BE2C (cell line): ENCODE data around the gene ZCCHC8. TPM values are rescaled to one million over a fixed set of nuclear protein-coding genes. Genes with fewer than 3 reads are reported as not detected.

ENCODE experiments used
- DNase-seq: peaks from one replicate; pipeline ENCODE4 v3.0.0-alpha.2; 2020
- H3K27me3 ChIP-seq: fragments of 250-450 bp; sonication (Bioruptor Pico); 2 replicates; pipeline ENCODE4 v1.5.1; 2020; ENCODE audit warnings: mild to moderate bottlenecking
- H3K36me3 ChIP-seq: fragments of 250-450 bp; sonication (Bioruptor Pico); 2 replicates; pipeline ENCODE4 v1.5.1; 2020; ENCODE audit warnings: mild to moderate bottlenecking
- H3K4me1 ChIP-seq: fragments of 250-450 bp; sonication (Bioruptor Pico); 2 replicates; pipeline ENCODE4 v1.5.1; 2020
- H3K4me3 ChIP-seq: 2 replicates; pipeline ENCODE4 v1.5.1; 2011; ENCODE audit warnings: low read depth, low read length
- H3K9me3 ChIP-seq: fragments of 250-450 bp; sonication (Bioruptor Pico); 2 replicates; pipeline ENCODE4 v1.5.1; 2020
- CTCF ChIP-seq: IDR thresholded peaks from 2 replicates; pipeline ENCODE4 v1.5.1; 2012; ENCODE audit warnings: mild to moderate bottlenecking, low read depth, low read length
- polyA plus RNA-seq: library from polyadenylated mRNA; unstranded; fragments of >200 nt; gene quantifications from one replicate; pipeline ENCODE4 v1.2.1, GENCODE V29; 2012; ENCODE audit warnings: low read depth, missing spikeins; ENCODE audit not compliant: insufficient read length, insufficient read depth

ZCCHC8 gene
- polyA plus RNA-seq, result 16.4 TPM

- peak; percentile 19; the same call in 1 of the 2 replicates for TF ChIP-seq CTCF
- peak; percentile 98 for DNase-seq
- no peaks in the 10 kb centered on the region for H3K9me3 ChIP-seq
- no peaks in the 10 kb centered on the region for H3K27me3 ChIP-seq
- H3K4me1 ChIP-seq, result no peaks in the 10 kb centered on the region
- H3K4me3 ChIP-seq, result peak within 1 kb of the TSS; percentile 77
- peaks cover 32% of the 10 kb centered on the region for H3K36me3 ChIP-seq
Observed at GRCh38 chr12:122500685-122501488, at the start of gene ZCCHC8. Gene ZCCHC8 (minus strand): TSS chr12:122500932. CDS start chr12:122500840, 92 bp downstream.

GRCh38 chr12:122547330-122547729, 46.6 kb upstream of the ZCCHC8 start:
- Histone ChIP-seq H3K9me3 (no peaks in the 10 kb centered on the region), H3K36me3 (peaks cover 55% of the 10 kb centered on the region), H3K4me1 (no peaks in the 10 kb centered on the region), H3K4me3 (no peak overlapping the region), H3K27me3 (no peaks in the 10 kb centered on the region)
- no peak for DNase-seq
- no peak for TF ChIP-seq CTCF

- H3K4me1 ChIP-seq, result no peaks in the 10 kb centered on the region
- H3K27me3 ChIP-seq, result no peaks in the 10 kb centered on the region
- H3K9me3 ChIP-seq, result no peaks in the 10 kb centered on the region
- H3K36me3 ChIP-seq, result peaks cover 54% of the 10 kb centered on the region
- H3K4me3 ChIP-seq, result no peak overlapping the region
- TF ChIP-seq CTCF, result no peak
- DNase-seq, result no peak
Observed at GRCh38 chr12:122545855-122546254, 45.1 kb upstream of the ZCCHC8 start.

- peaks cover 53% of the 10 kb centered on the region for H3K36me3 ChIP-seq
Observed at GRCh38 chr12:122544537-122544936, 43.8 kb upstream of the ZCCHC8 start.

GRCh38 chr12:122538496-122538895, 37.8 kb upstream of the ZCCHC8 start:
- Histone ChIP-seq H3K4me1 (no peaks in the 10 kb centered on the region), H3K4me3 (no peak overlapping the region), H3K36me3 (peaks cover 71% of the 10 kb centered on the region), H3K9me3 (no peaks in the 10 kb centered on the region), H3K27me3 (no peaks in the 10 kb centered on the region)
- no peak for DNase-seq
- TF ChIP-seq CTCF, result no peak

More at GRCh38 chr12:122544537-122544936, 43.8 kb upstream of the ZCCHC8 start:
- Histone ChIP-seq H3K4me1 (no peaks in the 10 kb centered on the region), H3K27me3 (no peaks in the 10 kb centered on the region), H3K4me3 (no peak overlapping the region), H3K9me3 (no peaks in the 10 kb centered on the region)
- no peak for DNase-seq
- TF ChIP-seq CTCF, result no peak

- Histone ChIP-seq H3K27me3 (no peaks in the 10 kb centered on the region), H3K4me3 (no peak overlapping the region), H3K4me1 (no peaks in the 10 kb centered on the region), H3K36me3 (peaks cover 71% of the 10 kb centered on the region), H3K9me3 (no peaks in the 10 kb centered on the region)
- DNase-seq, result no peak
- TF ChIP-seq CTCF, result no peak
Observed at GRCh38 chr12:122537021-122537420, 36.3 kb upstream of the ZCCHC8 start.
